ENCODE results near the gene PARP11. TPM values are rescaled to one million over a fixed set of nuclear protein-coding genes. Genes with fewer than 3 reads are reported as not detected.

The PARP11 gene
- total RNA-seq, 1 donor from 2014 or later: 8.7 TPM

- peak overlapping the region; percentile 31 for H3K27ac Mint-ChIP-seq (ENCODE audit: unreplicated experiment)
- H3K27me3 Mint-ChIP-seq (ENCODE audit: unreplicated experiment): peaks cover 18% of the 10 kb centered on the region
Observed at GRCh38 chr12:3885277-3886094, 12.3 kb upstream of the PARP11 start.

GRCh38 chr12:3884671-3885070, 11.5 kb upstream of the PARP11 start:
- TF ChIP-seq CTCF (IDR thresholded peaks at IDR 0.05): no peak
- Mint-ChIP-seq H3K27ac (ENCODE audit: unreplicated experiment) (no peak overlapping the region), H3K9me3 (ENCODE audit: unreplicated experiment) (no peaks in the 10 kb centered on the region), H3K27me3 (ENCODE audit: unreplicated experiment) (peaks cover 22% of the 10 kb centered on the region), H3K36me3 (ENCODE audit: unreplicated experiment) (no peaks in the 10 kb centered on the region), H3K4me1 (ENCODE audit: unreplicated experiment) (peaks cover 5% of the 10 kb centered on the region), H3K4me3 (ENCODE audit: unreplicated experiment) (no peak overlapping the region)
- no peak for DNase-seq (ENCODE audit: extremely low spot score, unreplicated experiment)

More at GRCh38 chr12:3885277-3886094, 12.3 kb upstream of the PARP11 start:
- no peak for DNase-seq (ENCODE audit: extremely low spot score, unreplicated experiment)
- Mint-ChIP-seq H3K9me3 (ENCODE audit: unreplicated experiment) (no peaks in the 10 kb centered on the region), H3K36me3 (ENCODE audit: unreplicated experiment) (no peaks in the 10 kb centered on the region), H3K4me1 (ENCODE audit: unreplicated experiment) (peaks cover 5% of the 10 kb centered on the region), H3K4me3 (ENCODE audit: unreplicated experiment) (peak overlapping the region; percentile 60)
- TF ChIP-seq CTCF (IDR thresholded peaks at IDR 0.05): peak; percentile 86

- no peaks in the 10 kb centered on the region for H3K36me3 Mint-ChIP-seq (ENCODE audit: unreplicated experiment)
Observed at GRCh38 chr12:3882896-3883564, 9.8 kb upstream of the PARP11 start.

GRCh38 chr12:3882406-3882805, 9.2 kb upstream of the PARP11 start:
- Mint-ChIP-seq H3K27ac (ENCODE audit: unreplicated experiment) (no peak overlapping the region), H3K27me3 (ENCODE audit: unreplicated experiment) (peaks cover 26% of the 10 kb centered on the region), H3K4me3 (ENCODE audit: unreplicated experiment) (no peak overlapping the region), H3K9me3 (ENCODE audit: unreplicated experiment) (peaks cover 9% of the 10 kb centered on the region), H3K4me1 (ENCODE audit: unreplicated experiment) (peaks cover 5% of the 10 kb centered on the region), H3K36me3 (ENCODE audit: unreplicated experiment) (no peaks in the 10 kb centered on the region)
- no peak for DNase-seq (ENCODE audit: extremely low spot score, unreplicated experiment)
- no peak for TF ChIP-seq CTCF (IDR thresholded peaks at IDR 0.05)

More at GRCh38 chr12:3882896-3883564, 9.8 kb upstream of the PARP11 start:
- DNase-seq (ENCODE audit: extremely low spot score, unreplicated experiment): no peak
- Mint-ChIP-seq H3K9me3 (ENCODE audit: unreplicated experiment) (peaks cover 4% of the 10 kb centered on the region), H3K27me3 (ENCODE audit: unreplicated experiment) (peaks cover 20% of the 10 kb centered on the region), H3K27ac (ENCODE audit: unreplicated experiment) (no peak overlapping the region), H3K4me1 (ENCODE audit: unreplicated experiment) (peaks cover 5% of the 10 kb centered on the region), H3K4me3 (ENCODE audit: unreplicated experiment) (no peak overlapping the region)
- peak; percentile 22 for TF ChIP-seq CTCF (IDR thresholded peaks at IDR 0.05)
